Stomach smooth muscle (tissue), 2 donors: ENCODE data around the gene HSPB6.
A peak's percentile ranks its signal among the peaks of the same experiment; 100 is the strongest.

Source experiments
- H3K27ac ChIP-seq: one replicate; pipeline ENCODE4 v1.7.0; 2013; ENCODE audit warnings: mild to moderate bottlenecking, low read length, inconsistent platforms
- H3K27me3 ChIP-seq, 2 donors: one replicate each; pipeline ENCODE4 v1.7.0; 2013; ENCODE audit warnings: low read length in 2 of 2; ENCODE audit not compliant: insufficient read depth in 2 of 2, control insufficient read depth in 1 of 2
- H3K36me3 ChIP-seq, 2 donors: one replicate each; pipeline ENCODE4 v1.7.0; 2013; ENCODE audit warnings: low read length in 2 of 2; ENCODE audit not compliant: control insufficient read depth in 2 of 2, insufficient read depth in 2 of 2
- H3K4me1 ChIP-seq: one replicate; pipeline ENCODE4 v1.7.0; 2013; ENCODE audit warnings: low read length; ENCODE audit not compliant: control insufficient read depth, insufficient read depth
- H3K4me3 ChIP-seq, 2 donors: one replicate each; pipeline ENCODE4 v1.7.0; 2013; ENCODE audit warnings: low read length in 2 of 2
- H3K9ac ChIP-seq, 2 donors: one replicate each; pipeline ENCODE4 v1.7.0; 2013; ENCODE audit warnings: low read length in 2 of 2, mild to moderate bottlenecking in 1 of 2
- H3K9me3 ChIP-seq, 2 donors: one replicate each; pipeline ENCODE4 v1.7.0; 2013; ENCODE audit warnings: low read length in 2 of 2; ENCODE audit not compliant: control insufficient read depth in 2 of 2
- donor health status: healthy.
- donor health status: Pancreatic carcinoma.

HSPB6 gene

DNA sequence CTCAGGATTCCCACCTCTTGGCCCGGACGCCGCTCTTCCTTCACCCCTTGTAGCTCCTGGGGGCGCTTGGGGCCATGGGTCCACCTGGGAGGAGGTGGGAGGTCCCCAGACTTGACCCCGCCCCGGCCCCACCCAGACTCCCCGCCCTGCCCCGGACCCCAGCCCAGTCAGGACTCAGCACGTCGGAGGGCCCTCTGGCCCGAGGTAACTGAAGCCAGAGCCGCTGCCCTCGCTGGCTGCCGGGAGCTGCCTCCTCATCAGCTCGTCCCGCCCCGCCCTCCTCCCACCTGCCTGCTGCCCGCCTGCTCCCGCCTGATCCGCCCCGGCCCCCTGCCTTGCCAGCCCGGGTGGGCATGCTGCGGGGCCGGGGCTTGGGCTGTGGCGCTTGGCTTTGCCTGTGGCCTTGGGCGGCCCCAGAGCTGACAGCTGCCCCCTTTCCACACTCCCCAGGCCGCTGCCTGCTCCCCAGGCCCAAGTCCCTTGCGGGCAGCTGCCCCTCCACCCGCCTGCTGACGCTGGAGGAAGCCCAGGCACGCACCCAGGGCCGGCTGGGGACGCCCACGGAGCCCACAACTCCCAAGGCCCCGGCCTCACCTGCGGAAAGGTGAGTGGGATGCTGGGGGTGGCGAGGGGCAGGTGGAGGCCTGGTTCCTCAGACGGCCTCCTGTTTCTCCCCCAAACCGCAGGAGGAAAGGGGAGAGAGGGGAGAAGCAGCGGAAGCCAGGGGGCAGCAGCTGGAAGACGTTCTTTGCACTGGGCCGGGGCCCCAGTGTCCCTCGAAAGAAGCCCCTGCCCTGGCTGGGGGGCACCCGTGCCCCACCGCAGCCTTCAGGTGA lies 27.9 kb upstream of the HSPB6 start:
- Histone ChIP-seq H3K27ac (no peak overlapping the region), H3K36me3 (peaks cover 0 to 17% of the 10 kb centered on the region in 2 donors), H3K4me3 (no peak overlapping the region), H3K27me3 (no peaks in the 10 kb centered on the region), H3K4me1 (no peaks in the 10 kb centered on the region), H3K9ac (no peak overlapping the region), H3K9me3 (no peaks in the 10 kb centered on the region)

DNA sequence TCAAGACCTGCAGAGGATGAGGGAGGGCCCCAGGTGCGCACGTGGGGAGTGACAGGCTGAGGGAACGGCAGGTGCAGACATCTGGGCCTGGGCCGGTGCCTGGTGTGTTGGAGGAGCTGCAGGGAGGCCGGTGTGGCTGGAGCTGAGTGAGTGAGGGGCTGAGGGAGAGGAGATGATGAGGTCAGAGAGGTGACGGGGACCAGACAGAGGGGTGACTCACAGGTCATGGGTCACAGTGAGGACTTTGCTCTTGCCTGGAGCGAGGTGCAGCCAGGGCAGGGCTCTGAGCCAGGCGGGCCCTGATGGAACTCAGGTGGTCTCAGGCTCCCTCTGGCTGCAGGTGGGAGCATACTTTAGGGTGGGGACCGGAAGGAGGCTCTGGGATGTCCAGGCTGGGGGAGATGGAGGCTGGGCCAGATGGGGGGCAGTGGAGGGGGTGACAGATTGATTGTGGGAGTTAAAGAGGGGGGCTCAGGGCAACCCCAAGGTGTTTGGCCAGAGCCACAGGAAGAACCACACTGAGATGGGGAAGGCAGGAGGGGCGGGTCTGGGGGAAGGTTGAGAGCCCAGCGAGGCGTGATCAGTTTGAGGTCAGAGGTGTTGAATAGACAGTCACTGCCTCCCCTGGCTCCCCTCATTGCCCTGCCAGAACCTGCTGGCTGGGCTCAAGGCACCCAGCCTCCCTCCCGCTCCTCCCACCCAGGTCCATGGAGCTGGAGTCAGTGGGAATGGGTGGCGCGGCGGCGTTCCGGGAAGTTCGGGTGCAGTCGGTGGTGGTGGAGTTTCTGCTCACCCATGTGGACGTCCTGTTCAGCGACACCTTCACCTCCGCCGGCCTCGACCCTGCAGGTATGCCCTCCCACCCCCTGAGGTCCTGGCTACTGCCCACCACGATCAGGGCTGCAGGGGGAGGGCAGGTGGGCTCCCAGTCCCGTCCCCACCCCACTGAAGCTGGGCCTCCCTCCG lies 26.9 kb upstream of the HSPB6 start:
- H3K4me3 ChIP-seq, result no peak overlapping the region
- no peaks in the 10 kb centered on the region for H3K4me1 ChIP-seq
- no peak overlapping the region for H3K9ac ChIP-seq
- no peaks in the 10 kb centered on the region for H3K27me3 ChIP-seq
- H3K9me3 ChIP-seq, result no peaks in the 10 kb centered on the region
- peaks cover 3 to 21% of the 10 kb centered on the region in 2 donors for H3K36me3 ChIP-seq
- no peak overlapping the region for H3K27ac ChIP-seq

DNA sequence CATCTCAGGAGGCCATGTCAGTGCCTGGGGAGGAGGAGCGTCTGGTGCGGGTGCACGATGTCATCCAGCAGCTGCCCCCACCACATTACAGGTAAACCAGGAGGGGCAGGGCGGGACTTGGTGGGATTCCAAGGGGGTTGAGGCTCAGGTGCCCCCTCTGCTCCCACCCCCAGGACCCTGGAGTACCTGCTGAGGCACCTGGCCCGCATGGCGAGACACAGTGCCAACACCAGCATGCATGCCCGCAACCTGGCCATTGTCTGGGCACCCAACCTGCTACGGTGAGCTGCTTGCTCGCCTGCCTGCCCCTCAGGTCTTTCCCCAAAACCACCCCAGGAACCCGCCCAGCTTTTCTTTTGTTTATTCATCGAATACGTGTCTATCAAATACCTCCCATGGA lies 25.8 kb upstream of the HSPB6 start:
- Histone ChIP-seq H3K27me3 (no peaks in the 10 kb centered on the region), H3K4me1 (no peaks in the 10 kb centered on the region), H3K4me3 (no peak overlapping the region), H3K9me3 (no peaks in the 10 kb centered on the region), H3K27ac (no peak overlapping the region), H3K9ac (no peak overlapping the region), H3K36me3 (peaks cover 6 to 21% of the 10 kb centered on the region in 2 donors)

DNA sequence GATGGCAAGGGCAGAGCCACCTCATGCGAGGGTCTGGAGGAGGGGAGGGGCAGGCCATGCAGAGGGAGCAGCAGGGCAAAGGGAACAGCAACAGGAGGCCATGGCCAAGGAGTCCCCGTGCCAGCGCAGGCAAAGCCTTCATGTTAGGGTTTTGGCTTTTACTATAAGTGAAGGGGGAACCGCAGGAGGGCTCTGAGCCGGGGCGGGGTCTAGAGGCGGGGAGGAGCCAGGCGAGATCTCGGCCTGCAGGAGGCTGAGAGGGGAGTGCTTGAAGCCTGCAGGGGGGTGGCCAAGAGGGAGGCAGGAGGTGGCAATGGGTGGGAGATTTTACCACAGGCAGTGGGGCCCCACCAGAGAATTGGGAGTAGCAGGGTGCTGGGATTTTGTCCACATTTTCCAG lies 24.8 kb upstream of the HSPB6 start:
- Histone ChIP-seq H3K4me1 (peaks cover 4% of the 10 kb centered on the region), H3K27ac (no peak overlapping the region), H3K27me3 (no peaks in the 10 kb centered on the region), H3K9me3 (no peaks in the 10 kb centered on the region), H3K36me3 (peaks cover 6 to 21% of the 10 kb centered on the region in 2 donors), H3K4me3 (no peak overlapping the region), H3K9ac (no peak overlapping the region)

DNA sequence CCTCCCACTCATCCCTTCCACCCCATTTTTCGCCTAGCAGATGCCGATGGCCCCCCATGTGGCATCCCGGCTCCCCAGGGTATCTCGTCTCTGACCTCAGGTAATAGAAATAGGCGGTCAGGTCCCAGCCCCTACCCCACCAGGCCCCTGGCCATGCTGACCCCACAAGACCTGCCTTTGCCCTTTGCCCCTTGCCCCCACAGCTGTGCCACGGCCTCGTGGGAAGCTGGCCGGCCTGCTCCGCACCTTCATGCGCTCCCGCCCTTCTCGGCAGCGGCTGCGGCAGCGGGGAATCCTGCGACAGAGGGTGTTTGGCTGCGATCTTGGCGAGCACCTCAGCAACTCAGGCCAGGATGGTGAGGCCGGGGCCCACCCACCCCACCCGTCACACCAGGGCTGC lies 23.9 kb upstream of the HSPB6 start:
- Histone ChIP-seq H3K4me3 (no peak overlapping the region), H3K4me1 (peaks cover 12% of the 10 kb centered on the region), H3K36me3 (peaks cover 6 to 21% of the 10 kb centered on the region in 2 donors), H3K9ac (no peak overlapping the region), H3K27me3 (no peaks in the 10 kb centered on the region), H3K27ac (no peak overlapping the region), H3K9me3 (no peaks in the 10 kb centered on the region)

DNA sequence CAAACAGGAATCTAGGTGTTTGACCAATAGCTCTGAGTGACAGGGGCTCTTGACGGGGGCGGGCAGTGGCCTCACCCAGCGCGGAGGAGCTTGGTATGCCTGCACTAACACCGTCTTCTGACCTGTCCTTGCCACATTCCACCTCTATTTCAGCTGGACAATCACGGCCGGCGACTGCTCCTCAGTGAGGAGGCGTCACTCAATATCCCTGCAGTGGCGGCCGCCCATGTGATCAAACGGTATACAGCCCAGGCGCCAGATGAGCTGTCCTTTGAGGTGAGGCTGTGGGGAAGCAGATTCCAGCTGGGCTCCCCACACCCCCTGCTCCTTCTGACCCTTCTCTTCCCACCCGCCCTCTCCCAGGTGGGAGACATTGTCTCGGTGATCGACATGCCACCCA lies 23.2 kb upstream of the HSPB6 start:
- peaks cover 6 to 21% of the 10 kb centered on the region in 2 donors for H3K36me3 ChIP-seq
- H3K4me3 ChIP-seq, result no peak overlapping the region
- H3K9ac ChIP-seq, result no peak overlapping the region
- peaks cover 13% of the 10 kb centered on the region for H3K4me1 ChIP-seq
- H3K9me3 ChIP-seq, result no peaks in the 10 kb centered on the region
- no peak overlapping the region for H3K27ac ChIP-seq
- H3K27me3 ChIP-seq, result no peaks in the 10 kb centered on the region

DNA sequence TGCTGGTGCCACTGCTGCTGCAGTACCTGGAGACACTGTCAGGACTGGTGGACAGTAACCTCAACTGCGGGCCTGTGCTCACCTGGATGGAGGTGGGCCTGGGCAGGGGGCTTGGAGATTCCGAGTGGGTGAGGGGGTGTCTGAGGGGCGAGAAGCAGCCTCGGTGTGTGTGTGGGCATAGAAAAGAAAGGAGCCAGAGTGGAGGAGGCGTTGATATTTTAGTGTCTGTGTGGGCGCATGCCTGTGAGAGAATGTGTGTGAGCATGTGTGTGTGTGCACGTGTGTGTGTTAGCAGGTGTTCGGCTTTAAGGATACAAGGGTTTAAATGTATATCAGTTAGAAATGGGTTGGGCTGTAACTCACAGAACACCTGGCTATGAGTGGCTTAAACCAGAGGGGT lies 22.2 kb upstream of the HSPB6 start:
- peaks cover 6 to 21% of the 10 kb centered on the region in 2 donors for H3K36me3 ChIP-seq
- no peaks in the 10 kb centered on the region for H3K9me3 ChIP-seq
- no peaks in the 10 kb centered on the region for H3K27me3 ChIP-seq
- H3K4me3 ChIP-seq, result no peak overlapping the region
- H3K27ac ChIP-seq, result no peak overlapping the region
- peaks cover 21% of the 10 kb centered on the region for H3K4me1 ChIP-seq
- H3K9ac ChIP-seq, result no peak overlapping the region

DNA sequence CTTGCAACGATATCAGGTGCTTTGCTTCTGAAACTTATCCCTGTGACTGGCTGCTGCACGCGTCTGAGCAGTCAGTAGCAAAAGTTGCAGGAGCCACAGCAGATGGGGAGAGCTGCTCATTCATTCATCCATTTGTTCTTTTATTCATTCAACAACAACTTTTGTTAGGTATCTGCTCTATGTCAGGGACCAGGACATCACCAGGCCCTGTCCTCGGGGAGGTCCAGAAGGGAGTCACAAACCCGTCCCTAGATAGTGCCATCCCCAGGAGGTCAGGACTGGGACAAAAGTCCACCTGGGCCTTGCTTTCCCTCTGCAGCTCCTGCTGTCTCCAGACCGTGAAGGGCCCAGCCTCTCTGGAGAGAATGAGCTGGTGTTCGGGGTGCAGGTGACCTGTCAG lies 21.1 kb upstream of the HSPB6 start:
- no peak overlapping the region for H3K27ac ChIP-seq
- peaks cover 6 to 19% of the 10 kb centered on the region in 2 donors for H3K36me3 ChIP-seq
- H3K4me1 ChIP-seq, result peaks cover 21% of the 10 kb centered on the region
- no peak overlapping the region for H3K4me3 ChIP-seq
- H3K9ac ChIP-seq, result no peak overlapping the region
- no peaks in the 10 kb centered on the region for H3K9me3 ChIP-seq
- no peaks in the 10 kb centered on the region for H3K27me3 ChIP-seq

DNA sequence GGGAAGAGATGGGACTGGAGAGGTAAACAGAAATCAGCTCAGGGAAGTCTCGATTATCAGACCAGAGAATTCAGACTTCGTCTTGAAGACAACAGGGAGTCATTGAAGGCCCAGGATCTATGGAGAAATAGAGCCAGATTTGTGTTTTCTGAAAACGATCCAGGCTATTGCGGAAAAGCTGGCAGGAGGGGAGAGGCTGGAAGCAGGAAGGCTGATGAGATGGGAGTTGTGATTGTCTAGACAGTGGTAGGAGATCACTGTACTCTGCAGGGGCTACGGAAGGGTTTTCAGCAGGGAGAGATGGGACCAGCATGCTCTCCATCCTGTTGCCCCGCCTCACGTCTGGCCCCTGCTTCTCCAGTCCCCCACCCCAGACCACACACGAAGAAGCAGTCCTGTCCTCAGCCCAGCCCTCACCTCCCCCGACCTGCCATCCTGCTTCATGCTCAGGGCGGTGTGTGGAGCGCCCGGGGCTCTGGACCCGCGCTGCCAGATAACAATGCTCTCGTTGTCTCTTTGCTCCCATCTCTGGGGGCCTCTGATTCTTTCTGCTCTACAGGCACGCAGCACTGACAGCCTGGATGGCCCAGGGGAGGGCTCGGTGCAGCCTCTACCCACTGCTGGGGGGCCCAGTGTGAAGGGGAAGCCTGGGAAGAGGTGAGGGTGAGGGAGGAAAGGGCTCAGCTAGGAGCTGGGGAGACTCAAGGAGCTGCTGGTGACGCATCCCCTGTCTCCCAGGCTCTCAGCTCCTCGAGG lies 20.4 kb upstream of the HSPB6 start:
- H3K36me3 ChIP-seq, result peaks cover 6 to 13% of the 10 kb centered on the region in 2 donors
- H3K4me1 ChIP-seq, result peaks cover 21% of the 10 kb centered on the region
- no peaks in the 10 kb centered on the region for H3K27me3 ChIP-seq
- H3K27ac ChIP-seq, result no peak overlapping the region
- H3K4me3 ChIP-seq, result no peak overlapping the region
- no peak overlapping the region for H3K9ac ChIP-seq
- H3K9me3 ChIP-seq, result no peaks in the 10 kb centered on the region

DNA sequence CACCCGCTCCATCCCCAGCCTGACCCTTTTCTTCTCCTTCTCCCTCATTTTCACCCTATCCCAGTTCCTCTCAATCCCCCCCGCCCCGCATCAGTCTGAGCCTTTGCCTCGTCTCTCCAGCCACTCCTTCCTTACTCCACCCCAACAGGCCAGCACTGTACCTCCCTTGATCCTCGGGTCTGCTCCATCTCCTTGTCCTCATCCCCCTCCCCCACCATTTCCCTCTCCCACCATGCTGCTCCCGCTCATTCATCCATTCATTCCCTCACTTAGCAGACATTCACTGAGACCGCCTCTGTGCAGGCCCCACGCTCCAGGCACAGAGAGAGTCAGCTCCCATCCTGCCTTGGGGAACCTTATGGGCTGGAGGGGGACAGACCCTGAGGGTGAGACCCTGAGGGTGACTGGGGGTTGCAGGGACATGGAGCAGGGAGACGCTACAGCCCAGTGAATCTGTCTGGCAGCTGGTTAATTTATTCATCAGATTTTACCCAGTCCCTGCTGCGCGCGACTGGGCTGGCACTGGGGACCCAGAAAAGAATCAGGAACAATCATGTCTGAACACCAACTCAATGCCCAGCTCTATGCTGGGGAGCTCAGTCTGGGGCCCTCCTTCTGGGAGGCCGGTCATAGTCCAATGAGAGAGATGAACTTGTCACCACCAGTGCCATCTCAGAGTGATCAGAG lies 19.4 kb upstream of the HSPB6 start:
- Histone ChIP-seq H3K4me3 (peak overlapping the region; percentile 55 to 80), H3K27ac (no peak overlapping the region)

More for the DNA sequence above, 19.4 kb upstream of the HSPB6 start:
- Histone ChIP-seq H3K4me1 (peaks cover 21% of the 10 kb centered on the region), H3K9me3 (no peaks in the 10 kb centered on the region), H3K27me3 (no peaks in the 10 kb centered on the region), H3K9ac (peak overlapping the region; percentile 55 to 57), H3K36me3 (peaks cover 6% of the 10 kb centered on the region in 2 donors)
